Prostate gland (tissue), 2 donors: Measurements from ENCODE around the gene RAB28.

Source experiments
- POLR2A ChIP-seq: fragments of 450-650 bp; IDR thresholded peaks from one replicate; pipeline ENCODE4 v1.6.1; 2016; ENCODE audit warnings: antibody characterized with exemption, mild to moderate bottlenecking
- TF ChIP-seq, protein P1 (sequence below), 4 experiments: fragments of 200-600 bp in 2 of 4; fragments of 450-650 bp in 2 of 4; sonication (generic) in 2 of 4; IDR thresholded peaks; 1 replicate in 3 of 4; 2 replicates in 1 of 4; pipeline ENCODE4 v1.5.1; 2016 to 2019; ENCODE audit warnings: antibody characterized with exemption in 4 of 4, mild to moderate bottlenecking in 2 of 4, moderate library complexity in 2 of 4

DNA sequence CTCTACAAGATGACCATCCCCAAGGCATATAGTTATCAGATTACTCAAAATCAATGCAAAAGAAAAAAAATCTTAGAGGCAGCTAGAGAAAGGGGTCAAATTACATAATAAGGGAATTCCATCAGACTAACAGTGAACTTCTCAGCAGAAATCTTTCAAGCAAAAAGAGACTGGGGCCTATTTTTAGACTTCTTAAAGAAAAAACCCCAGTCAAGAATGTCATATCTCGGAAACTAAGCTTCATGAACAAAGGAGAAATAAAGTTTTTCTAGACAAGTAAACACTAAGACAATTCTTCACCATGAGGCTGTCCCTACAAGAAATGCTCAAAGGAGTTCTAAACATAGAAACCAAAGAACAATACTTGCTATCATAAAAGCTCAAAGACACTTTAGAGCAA, 51.7 kb downstream of the RAB28 start:
- TF ChIP-seq, protein P1, sequence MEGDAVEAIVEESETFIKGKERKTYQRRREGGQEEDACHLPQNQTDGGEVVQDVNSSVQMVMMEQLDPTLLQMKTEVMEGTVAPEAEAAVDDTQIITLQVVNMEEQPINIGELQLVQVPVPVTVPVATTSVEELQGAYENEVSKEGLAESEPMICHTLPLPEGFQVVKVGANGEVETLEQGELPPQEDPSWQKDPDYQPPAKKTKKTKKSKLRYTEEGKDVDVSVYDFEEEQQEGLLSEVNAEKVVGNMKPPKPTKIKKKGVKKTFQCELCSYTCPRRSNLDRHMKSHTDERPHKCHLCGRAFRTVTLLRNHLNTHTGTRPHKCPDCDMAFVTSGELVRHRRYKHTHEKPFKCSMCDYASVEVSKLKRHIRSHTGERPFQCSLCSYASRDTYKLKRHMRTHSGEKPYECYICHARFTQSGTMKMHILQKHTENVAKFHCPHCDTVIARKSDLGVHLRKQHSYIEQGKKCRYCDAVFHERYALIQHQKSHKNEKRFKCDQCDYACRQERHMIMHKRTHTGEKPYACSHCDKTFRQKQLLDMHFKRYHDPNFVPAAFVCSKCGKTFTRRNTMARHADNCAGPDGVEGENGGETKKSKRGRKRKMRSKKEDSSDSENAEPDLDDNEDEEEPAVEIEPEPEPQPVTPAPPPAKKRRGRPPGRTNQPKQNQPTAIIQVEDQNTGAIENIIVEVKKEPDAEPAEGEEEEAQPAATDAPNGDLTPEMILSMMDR (IDR thresholded peaks at IDR 0.05), result no peak
- no peak for TF ChIP-seq POLR2A
